Fibroblast of the aortic adventitia (primary cell): ENCODE measurements around the gene ZNF140. TPM values are rescaled to one million over a fixed set of nuclear protein-coding genes. Genes with fewer than 3 reads are reported as not detected.

Experiments used
- DNase-seq: peaks from one replicate; pipeline ENCODE4 v3.0.0-alpha.2; 2010; ENCODE audit warnings: low read depth
- H3K4me3 ChIP-seq: 2 replicates; pipeline ENCODE4 v1.5.1; 2011; ENCODE audit warnings: low read depth, mild to moderate bottlenecking, control low read depth, low read length, moderate library complexity
- CTCF ChIP-seq: IDR thresholded peaks from 2 replicates; pipeline ENCODE4 v1.5.1; 2011; ENCODE audit warnings: mild to moderate bottlenecking, low read length, control low read depth, inconsistent platforms; ENCODE audit not compliant: insufficient read depth
- total RNA-seq: library from RNA; depleted of rRNA; stranded (reverse); fragments of >200 nt; gene quantifications from 2 replicates; pipeline ENCODE4 v1.2.3, GENCODE V29; 2012; ENCODE audit warnings: low replicate concordance

Gene ZNF140
- total RNA-seq, 1 donor, result 23.1 TPM

GRCh38 chr12:133061954-133062353 is 18.8 kb upstream of the ZNF140 start:
- no peak for TF ChIP-seq CTCF
- no peak overlapping the region for H3K4me3 ChIP-seq
- no peak for DNase-seq

- H3K4me3 ChIP-seq, result no peak overlapping the region
- DNase-seq, result no peak
- no peak for TF ChIP-seq CTCF
Observed at GRCh38 chr12:133063556-133063955, 17.2 kb upstream of the ZNF140 start.

DNA sequence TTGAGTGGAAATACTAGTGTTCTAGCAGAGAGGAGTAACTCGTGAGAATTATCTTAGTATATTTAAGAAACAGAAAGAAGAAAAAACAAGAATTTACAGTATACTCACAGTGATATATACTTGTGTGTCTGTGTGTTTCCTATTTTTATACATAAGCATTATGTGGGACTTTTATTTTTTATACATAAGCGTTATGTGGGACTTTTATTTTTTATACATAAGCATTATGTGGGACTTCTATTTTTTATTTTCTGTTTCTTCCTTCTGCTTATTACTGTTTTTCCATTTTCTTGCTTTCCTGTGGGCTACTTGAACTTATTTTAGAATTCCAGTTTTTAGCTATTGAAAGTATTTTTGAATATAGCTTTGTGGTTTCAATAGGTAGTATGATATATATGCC is 6.9 kb upstream of the ZNF140 start:
- no peak for DNase-seq
- H3K4me3 ChIP-seq, result no peak overlapping the region
- TF ChIP-seq CTCF, result no peak

DNA sequence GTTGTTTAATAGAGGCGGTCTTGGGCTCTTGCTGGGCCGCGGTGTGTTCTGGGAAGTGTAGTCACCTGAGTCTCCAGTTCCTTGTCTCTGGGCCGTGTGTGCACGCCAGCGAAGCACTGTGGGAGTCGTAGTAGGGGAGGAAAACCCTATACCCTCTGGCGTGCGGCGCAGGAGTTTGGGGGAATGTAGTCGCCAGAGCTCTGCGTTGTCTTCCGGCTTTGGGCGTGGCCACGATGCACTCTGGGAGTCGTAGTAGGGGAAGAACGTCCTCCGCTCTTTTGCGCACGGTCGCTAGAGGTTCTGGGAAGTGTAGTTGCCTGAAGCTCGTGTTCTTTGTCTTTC is 726 bp upstream of the ZNF140 start:
- no peak for TF ChIP-seq CTCF
- DNase-seq, result peak; percentile 99
- H3K4me3 ChIP-seq, result peak overlapping the region; percentile 88

DNA sequence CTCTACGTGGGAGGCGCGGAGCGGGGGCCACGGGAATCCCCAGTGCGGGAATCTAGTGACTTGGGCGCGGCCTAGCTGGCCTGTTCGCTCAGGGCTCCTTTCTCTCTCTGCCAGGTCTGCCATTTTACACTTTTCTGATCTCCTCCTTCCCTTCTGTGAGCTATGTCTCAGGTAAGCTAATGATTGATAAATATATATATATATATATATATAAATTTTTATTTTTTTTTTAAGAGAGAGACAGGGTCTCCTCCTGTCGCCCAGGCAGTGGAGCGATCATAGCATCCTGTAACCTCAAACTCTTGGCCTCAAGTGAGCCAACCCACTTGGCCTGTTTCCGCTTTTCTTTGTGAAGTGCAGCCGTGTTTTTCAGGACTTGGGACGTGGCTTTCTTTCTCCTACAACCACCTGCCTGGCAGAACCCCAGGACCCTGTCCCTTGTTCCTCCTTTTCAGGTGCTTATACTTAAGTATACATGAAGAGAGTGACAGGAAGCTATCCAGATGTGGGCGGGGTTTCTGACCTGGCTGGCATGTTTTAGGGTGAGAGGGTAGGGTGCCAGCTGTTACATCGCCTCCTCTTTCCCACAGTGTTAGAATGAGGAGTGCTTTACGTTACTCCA is 547 bp downstream of the ZNF140 start:
- no peak for DNase-seq
- H3K4me3 ChIP-seq, result peak overlapping the region; percentile 88
- TF ChIP-seq CTCF, result no peak

- H3K4me3 ChIP-seq, result no peak overlapping the region
- TF ChIP-seq CTCF, result no peak
- no peak for DNase-seq
Observed at GRCh38 chr12:133083345-133083744, 2.6 kb downstream of the ZNF140 start.

- DNase-seq, result peak; percentile 5
- no peak for TF ChIP-seq CTCF
- H3K4me3 ChIP-seq, result no peak overlapping the region
Observed at GRCh38 chr12:133105620-133106019, 24.9 kb downstream of the ZNF140 start.
